ENCODE measurements around the gene LIX1. TPM values are rescaled to one million over a fixed set of nuclear protein-coding genes. Genes with fewer than 3 reads are reported as not detected.

Gene LIX1
- total RNA-seq, 1 donor from 2014 or later, result 0.59 TPM

GRCh38 chr5:97075649-97076048 is 66.8 kb downstream of the LIX1 start:
- Histone ChIP-seq H3K9me3 (ENCODE audit: insufficient read depth, low read depth, low read length) (no peaks in the 10 kb centered on the region), H4K20me1 (ENCODE audit: insufficient read depth, low read length) (no peaks in the 10 kb centered on the region), H3K9ac (ENCODE audit: low read length) (no peak overlapping the region), H3K27me3 (ENCODE audit: insufficient read depth, low read length) (no peaks in the 10 kb centered on the region), H3K4me1 (ENCODE audit: insufficient read depth, low read length) (no peaks in the 10 kb centered on the region), H3K36me3 (ENCODE audit: insufficient read depth, low read length) (no peaks in the 10 kb centered on the region), H3K27ac (ENCODE audit: low read depth, low read length) (no peak overlapping the region), H3K79me2 (ENCODE audit: insufficient read depth, low read length) (no peaks in the 10 kb centered on the region), H3K4me3 (ENCODE audit: insufficient read depth, low read depth, low read length) (no peak overlapping the region), H3K4me2 (ENCODE audit: low read length) (no peak overlapping the region), H2AFZ (ENCODE audit: low read depth, low read length) (no peak overlapping the region)
- no peaks in the 10 kb centered on the region for H3K36me3 Mint-ChIP-seq (ENCODE audit: low read depth, unreplicated experiment)
- TF ChIP-seq CTCF (IDR thresholded peaks at IDR 0.05; ENCODE audit: insufficient read depth, low read depth, low read length) (no peak), EZH2 (IDR thresholded peaks at IDR 0.05; ENCODE audit: insufficient read depth, low read length) (no peak)
- H3K27ac Mint-ChIP-seq (ENCODE audit: unreplicated experiment), result no peak overlapping the region
- H3K4me1 Mint-ChIP-seq (ENCODE audit: low read depth, unreplicated experiment), result peaks cover 2% of the 10 kb centered on the region
- no peaks in the 10 kb centered on the region for H3K9me3 Mint-ChIP-seq (ENCODE audit: unreplicated experiment)
- H3K4me3 Mint-ChIP-seq (ENCODE audit: unreplicated experiment), result no peak overlapping the region
- peaks cover 4% of the 10 kb centered on the region for H3K27me3 Mint-ChIP-seq (ENCODE audit: low read depth, unreplicated experiment)
- FAIRE-seq (no peak), DNase-seq (ENCODE audit: low read depth) (no peak)

GRCh38 chr5:97074859-97075489 is 67.4 kb downstream of the LIX1 start:
- peaks cover 2% of the 10 kb centered on the region for H3K9me3 Mint-ChIP-seq (ENCODE audit: unreplicated experiment)
- no peak overlapping the region for H3K4me2 ChIP-seq (ENCODE audit: low read length)
- H2AFZ ChIP-seq (ENCODE audit: low read depth, low read length), result no peak overlapping the region
- no peaks in the 10 kb centered on the region for H3K27me3 ChIP-seq (ENCODE audit: insufficient read depth, low read length)
- no peak overlapping the region for H3K4me3 Mint-ChIP-seq (ENCODE audit: unreplicated experiment)
- no peaks in the 10 kb centered on the region for H3K36me3 ChIP-seq (ENCODE audit: insufficient read depth, low read length)
- peaks cover 4% of the 10 kb centered on the region for H3K27me3 Mint-ChIP-seq (ENCODE audit: low read depth, unreplicated experiment)
- no peak for FAIRE-seq
- H3K79me2 ChIP-seq (ENCODE audit: insufficient read depth, low read length), result no peaks in the 10 kb centered on the region
- H3K4me1 ChIP-seq (ENCODE audit: insufficient read depth, low read length), result no peaks in the 10 kb centered on the region
- H3K4me1 Mint-ChIP-seq (ENCODE audit: low read depth, unreplicated experiment), result peaks cover 2% of the 10 kb centered on the region
- no peaks in the 10 kb centered on the region for H3K9me3 ChIP-seq (ENCODE audit: insufficient read depth, low read depth, low read length)
- no peak for TF ChIP-seq CTCF (IDR thresholded peaks at IDR 0.05; ENCODE audit: insufficient read depth, low read depth, low read length)
- TF ChIP-seq EZH2 (IDR thresholded peaks at IDR 0.05; ENCODE audit: insufficient read depth, low read length), result no peak
- H3K9ac ChIP-seq (ENCODE audit: low read length), result no peak overlapping the region
- no peaks in the 10 kb centered on the region for H3K36me3 Mint-ChIP-seq (ENCODE audit: low read depth, unreplicated experiment)
- no peak overlapping the region for H3K27ac ChIP-seq (ENCODE audit: low read depth, low read length)
- H3K4me3 ChIP-seq (ENCODE audit: insufficient read depth, low read depth, low read length), result no peak overlapping the region
- no peak for DNase-seq (ENCODE audit: low read depth)
- no peak overlapping the region for H3K27ac Mint-ChIP-seq (ENCODE audit: unreplicated experiment)
- H4K20me1 ChIP-seq (ENCODE audit: insufficient read depth, low read length), result no peaks in the 10 kb centered on the region

- Histone ChIP-seq H3K79me2 (ENCODE audit: insufficient read depth, low read length) (no peaks in the 10 kb centered on the region), H3K4me1 (ENCODE audit: insufficient read depth, low read length) (no peaks in the 10 kb centered on the region), H3K27me3 (ENCODE audit: insufficient read depth, low read length) (no peaks in the 10 kb centered on the region), H3K27ac (ENCODE audit: low read depth, low read length) (no peak overlapping the region), H3K9me3 (ENCODE audit: insufficient read depth, low read depth, low read length) (no peaks in the 10 kb centered on the region), H3K9ac (ENCODE audit: low read length) (no peak overlapping the region), H4K20me1 (ENCODE audit: insufficient read depth, low read length) (no peaks in the 10 kb centered on the region), H3K4me2 (ENCODE audit: low read length) (no peak overlapping the region), H3K36me3 (ENCODE audit: insufficient read depth, low read length) (no peaks in the 10 kb centered on the region), H2AFZ (ENCODE audit: low read depth, low read length) (no peak overlapping the region), H3K4me3 (ENCODE audit: insufficient read depth, low read depth, low read length) (no peak overlapping the region)
- H3K27ac Mint-ChIP-seq (ENCODE audit: unreplicated experiment), result no peak overlapping the region
- H3K27me3 Mint-ChIP-seq (ENCODE audit: low read depth, unreplicated experiment), result peaks cover 4% of the 10 kb centered on the region
- peaks cover 2% of the 10 kb centered on the region for H3K4me1 Mint-ChIP-seq (ENCODE audit: low read depth, unreplicated experiment)
- H3K9me3 Mint-ChIP-seq (ENCODE audit: unreplicated experiment), result peaks cover 3% of the 10 kb centered on the region
- TF ChIP-seq CTCF (IDR thresholded peaks at IDR 0.05; ENCODE audit: insufficient read depth, low read depth, low read length), result no peak
- TF ChIP-seq EZH2 (IDR thresholded peaks at IDR 0.05; ENCODE audit: insufficient read depth, low read length), result no peak
- no peak for DNase-seq (ENCODE audit: low read depth)
- FAIRE-seq, result no peak
- no peaks in the 10 kb centered on the region for H3K36me3 Mint-ChIP-seq (ENCODE audit: low read depth, unreplicated experiment)
- no peak overlapping the region for H3K4me3 Mint-ChIP-seq (ENCODE audit: unreplicated experiment)
Observed at GRCh38 chr5:97073420-97073819, 69.0 kb downstream of the LIX1 start.

Measured in astrocyte (in vitro differentiated cells and primary cell).